Measurements from ENCODE around the gene PDE6B.
"Not testable (repeated sequence)": the region's sequence is repeated elsewhere in the genome, so short reads cannot be mapped to it uniquely, and the experiment has no call there.

PDE6B gene

DNA sequence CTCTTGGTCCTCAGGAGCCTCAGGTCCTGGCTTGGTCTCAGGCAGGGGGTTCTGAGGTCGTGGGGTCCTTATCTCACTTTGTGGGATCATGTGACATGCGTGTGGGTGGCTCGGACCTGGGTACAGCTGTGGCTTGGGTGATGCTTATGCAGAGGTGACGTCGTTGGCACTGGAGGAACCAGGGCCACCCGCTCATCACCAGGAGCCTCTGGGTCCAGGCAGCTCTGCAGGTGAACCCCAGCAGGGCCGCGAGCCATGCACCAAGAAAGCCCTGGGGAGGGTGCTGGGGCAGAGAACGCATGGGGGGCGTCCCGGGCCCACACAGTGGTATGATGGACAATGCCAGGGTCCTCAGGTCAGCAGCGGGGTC lies 40.0 kb downstream of the PDE6B start:
- DNase-seq (ENCODE audit: low spot score): no peak
- CTCF ChIA-PET: no interaction called here
- TF ChIP-seq, protein P1, sequence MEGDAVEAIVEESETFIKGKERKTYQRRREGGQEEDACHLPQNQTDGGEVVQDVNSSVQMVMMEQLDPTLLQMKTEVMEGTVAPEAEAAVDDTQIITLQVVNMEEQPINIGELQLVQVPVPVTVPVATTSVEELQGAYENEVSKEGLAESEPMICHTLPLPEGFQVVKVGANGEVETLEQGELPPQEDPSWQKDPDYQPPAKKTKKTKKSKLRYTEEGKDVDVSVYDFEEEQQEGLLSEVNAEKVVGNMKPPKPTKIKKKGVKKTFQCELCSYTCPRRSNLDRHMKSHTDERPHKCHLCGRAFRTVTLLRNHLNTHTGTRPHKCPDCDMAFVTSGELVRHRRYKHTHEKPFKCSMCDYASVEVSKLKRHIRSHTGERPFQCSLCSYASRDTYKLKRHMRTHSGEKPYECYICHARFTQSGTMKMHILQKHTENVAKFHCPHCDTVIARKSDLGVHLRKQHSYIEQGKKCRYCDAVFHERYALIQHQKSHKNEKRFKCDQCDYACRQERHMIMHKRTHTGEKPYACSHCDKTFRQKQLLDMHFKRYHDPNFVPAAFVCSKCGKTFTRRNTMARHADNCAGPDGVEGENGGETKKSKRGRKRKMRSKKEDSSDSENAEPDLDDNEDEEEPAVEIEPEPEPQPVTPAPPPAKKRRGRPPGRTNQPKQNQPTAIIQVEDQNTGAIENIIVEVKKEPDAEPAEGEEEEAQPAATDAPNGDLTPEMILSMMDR (conservative IDR thresholded peaks at IDR 0.05; ENCODE audit: low read depth): no peak
- POLR2A ChIA-PET (ENCODE audit: low non-redundant PET): no interaction called here
- H3K27ac ChIP-seq: no peak overlapping the region

DNA sequence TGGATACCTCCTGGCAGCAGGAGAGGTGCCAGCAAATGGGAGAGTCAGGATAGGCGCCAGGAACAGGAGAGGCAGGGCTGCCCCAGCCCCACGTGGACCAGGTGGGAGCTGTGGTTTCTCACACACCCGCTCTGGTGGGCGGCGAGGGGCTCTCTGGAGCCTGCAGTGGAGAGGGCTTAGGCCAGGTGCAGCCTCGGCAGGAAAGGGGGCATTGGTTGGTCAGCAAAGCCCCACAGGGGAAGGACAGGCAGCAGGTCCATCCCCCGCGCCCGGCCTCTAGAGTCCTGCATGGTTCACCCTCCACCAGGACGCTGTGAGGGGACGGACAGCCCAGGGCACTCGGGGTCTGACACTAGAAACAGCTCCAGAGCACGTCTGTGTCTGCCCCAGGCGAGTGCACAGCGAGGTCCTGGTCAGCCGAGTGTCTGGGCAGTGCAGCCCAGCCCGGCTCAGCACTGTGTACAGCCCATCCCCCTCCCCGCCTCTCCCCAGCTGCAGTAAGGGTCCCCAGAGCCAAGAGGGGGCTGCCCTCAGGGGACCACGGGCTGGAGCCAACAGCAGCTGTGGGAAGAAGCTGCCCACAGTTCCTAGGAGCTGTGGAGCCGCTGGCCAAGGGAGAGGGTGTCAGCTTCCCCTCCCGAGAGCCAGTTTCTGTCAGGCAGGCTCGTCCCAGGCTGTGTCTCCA lies 40.5 kb downstream of the PDE6B start:
- H3K27ac ChIP-seq: no peak overlapping the region
- ChIA-PET POLR2A (ENCODE audit: low non-redundant PET) (no interaction called here), CTCF (no interaction called here)
- TF ChIP-seq, protein P1 (conservative IDR thresholded peaks at IDR 0.05; ENCODE audit: low read depth): no peak
- no peak for DNase-seq (ENCODE audit: low spot score)

DNA sequence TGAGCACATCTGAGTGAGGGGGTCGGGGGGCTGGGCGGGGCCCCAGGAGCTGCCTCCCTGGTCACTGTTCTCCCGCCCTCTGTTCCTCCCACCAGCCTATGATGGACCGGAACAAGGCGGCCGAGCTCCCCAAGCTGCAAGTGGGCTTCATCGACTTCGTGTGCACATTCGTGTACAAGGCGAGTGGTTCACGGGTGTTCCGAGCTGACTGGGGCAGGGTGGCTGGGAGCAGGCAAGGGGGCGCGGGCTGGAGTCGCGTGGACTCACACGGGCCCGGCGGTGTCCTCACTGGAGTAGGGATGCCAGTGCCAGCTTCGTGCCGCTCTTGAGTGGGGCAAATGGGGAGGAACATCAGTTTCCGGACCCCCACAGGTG lies 41.0 kb downstream of the PDE6B start:
- no peak overlapping the region for H3K27ac ChIP-seq
- CTCF ChIA-PET: no interaction called here
- DNase-seq (ENCODE audit: low spot score): no peak
- TF ChIP-seq, protein P1 (conservative IDR thresholded peaks at IDR 0.05; ENCODE audit: low read depth): no peak
- POLR2A ChIA-PET (ENCODE audit: low non-redundant PET): no interaction called here

DNA sequence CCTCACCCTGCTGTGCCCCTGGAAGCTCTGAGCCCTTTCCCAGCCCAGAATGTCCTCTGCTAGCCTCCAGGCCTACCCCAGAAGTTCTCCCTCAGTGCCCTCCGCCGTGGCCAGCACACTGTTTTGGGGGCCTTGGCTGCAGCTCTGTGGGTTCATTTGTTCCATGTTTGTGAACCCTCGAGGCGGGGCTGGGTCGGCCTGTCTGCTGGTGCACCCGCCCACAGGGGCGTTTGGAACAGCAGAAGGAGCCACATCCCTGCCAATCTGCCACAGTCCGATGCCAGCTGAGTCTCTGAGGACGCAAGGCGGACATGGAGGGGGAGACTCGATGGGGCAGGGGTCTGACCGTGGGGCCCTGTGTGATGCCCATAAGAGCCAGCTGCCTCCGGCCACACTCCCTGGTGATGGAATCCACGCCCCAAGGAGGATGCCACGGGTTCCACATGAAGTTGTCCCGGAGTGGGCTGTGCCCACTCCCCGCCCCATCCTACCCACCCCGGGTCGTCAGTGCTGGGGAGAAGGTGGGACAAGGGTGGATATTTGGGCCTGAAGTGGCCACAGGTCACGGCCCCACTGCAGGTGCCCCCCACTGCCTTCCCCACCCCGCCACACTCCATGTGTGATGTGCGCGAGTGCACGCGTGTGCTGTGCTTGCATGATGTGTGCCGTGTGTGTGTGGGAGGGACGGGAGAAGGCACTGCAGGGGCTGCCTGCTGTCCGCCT lies 41.6 kb downstream of the PDE6B start:
- DNase-seq (ENCODE audit: low spot score): no peak
- TF ChIP-seq, protein P1 (conservative IDR thresholded peaks at IDR 0.05; ENCODE audit: low read depth): no peak
- CTCF ChIA-PET: interaction anchor here (0.6 kb wide), 1 partner anchor 18 kb away, joined by 4 read pairs; no protein-coding TSS in a partner anchor
- no peak overlapping the region for H3K27ac ChIP-seq
- POLR2A ChIA-PET (ENCODE audit: low non-redundant PET): no interaction called here

DNA sequence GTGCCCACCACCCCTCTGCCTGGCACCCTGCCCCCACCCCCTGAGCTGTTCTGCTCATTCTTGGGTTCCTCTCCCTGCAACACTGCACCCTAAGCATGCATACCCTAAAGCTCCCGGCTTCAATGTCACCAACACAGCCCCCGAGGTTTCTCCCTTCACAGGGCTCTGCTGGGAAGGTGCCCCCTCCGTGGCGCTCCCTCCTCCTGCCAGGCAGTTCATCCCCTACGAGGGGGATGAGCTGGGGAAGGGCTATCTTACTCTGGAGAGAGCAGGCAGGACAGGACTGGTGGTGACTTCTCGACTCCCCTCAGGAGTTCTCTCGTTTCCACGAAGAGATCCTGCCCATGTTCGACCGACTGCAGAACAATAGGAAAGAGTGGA lies 42.2 kb downstream of the PDE6B start:
- H3K27ac ChIP-seq: no peak overlapping the region
- ChIA-PET CTCF (interaction anchor here (0.6 kb wide), 1 partner anchor 19 kb away, joined by 4 read pairs; no protein-coding TSS in a partner anchor), POLR2A (ENCODE audit: low non-redundant PET) (no interaction called here)
- TF ChIP-seq, protein P1 (conservative IDR thresholded peaks at IDR 0.05; ENCODE audit: low read depth): no peak
- DNase-seq (ENCODE audit: low spot score): no peak

- POLR2A ChIA-PET (ENCODE audit: low non-redundant PET); H3K27ac ChIP-seq; DNase-seq (ENCODE audit: low spot score): not testable (repeated sequence)
- CTCF ChIA-PET: interaction anchor here (0.5 kb wide), 1 partner anchor 59 kb away, joined by 3 read pairs; no protein-coding TSS in a partner anchor
Measured at GRCh38 chr4:668219-668618, 42.8 kb downstream of the PDE6B start.

DNA sequence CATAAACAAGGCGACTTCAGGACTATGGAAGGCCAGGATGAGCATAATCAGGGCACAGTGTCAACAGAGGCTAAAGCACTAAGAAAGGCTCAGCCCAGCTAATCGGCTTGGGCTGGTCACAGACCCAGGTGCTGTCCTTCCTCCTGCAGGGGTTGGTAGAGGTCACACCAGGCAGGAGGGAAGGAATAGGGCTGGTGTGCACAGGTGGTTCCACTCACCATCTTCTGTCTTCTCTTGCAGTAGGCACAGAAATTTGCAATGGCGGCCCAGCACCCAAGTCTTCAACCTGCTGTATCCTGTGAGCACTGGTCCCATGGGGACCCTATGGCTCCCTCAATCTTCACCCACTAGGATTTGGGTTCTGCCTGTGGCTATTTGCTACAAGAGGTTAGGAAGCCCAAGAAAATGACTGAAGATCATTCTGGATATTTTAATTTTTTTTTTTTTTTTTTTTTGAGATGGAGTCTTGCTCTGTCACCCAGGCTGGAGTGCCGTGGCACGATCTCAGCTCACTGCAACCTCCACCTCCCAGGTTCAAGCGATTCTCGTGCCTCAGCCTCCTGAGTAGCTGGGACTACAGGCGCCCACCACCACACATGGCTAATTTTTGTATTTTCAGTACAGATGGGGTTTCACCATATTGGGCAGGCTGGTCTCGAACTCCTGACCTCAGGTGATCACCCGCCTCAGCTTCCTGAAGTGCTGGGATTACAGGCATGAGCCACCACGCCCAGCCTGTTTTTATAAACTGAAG lies 44.6 kb downstream of the PDE6B start:
- H3K27ac ChIP-seq; DNase-seq (ENCODE audit: low spot score); CTCF ChIA-PET; POLR2A ChIA-PET (ENCODE audit: low non-redundant PET): not testable (repeated sequence)
